NB4 (cell line): ENCODE measurements around the gene VSIG10L.

ENCODE experiments used
- DNase-seq: peaks from one replicate; pipeline ENCODE4 v3.0.0; 2010; ENCODE audit warnings: low read depth
- H3K4me3 ChIP-seq: one replicate; pipeline ENCODE4 v1.5.1; 2011; ENCODE audit warnings: mild to moderate bottlenecking, low read depth, low read length, moderate library complexity
- CTCF ChIP-seq: IDR thresholded peaks from one replicate; pipeline ENCODE4 v1.5.1; 2012; ENCODE audit warnings: low read depth, low read length
- MAX ChIP-seq: IDR thresholded peaks from 2 replicates; pipeline ENCODE4 v1.6.1; 2011; ENCODE audit warnings: low read depth, low read length
- MYC ChIP-seq: IDR thresholded peaks from 2 replicates; pipeline ENCODE4 v1.6.1; 2011; ENCODE audit warnings: low read depth, low read length
- POLR2A ChIP-seq: IDR thresholded peaks from 2 replicates; pipeline ENCODE4 v1.6.1; 2011; ENCODE audit warnings: mild to moderate bottlenecking; ENCODE audit not compliant: insufficient read length; ENCODE audit errors: extremely low read depth

The VSIG10L gene

GRCh38 chr19:51301266-51301665, 40.7 kb downstream of the VSIG10L start:
- TF ChIP-seq MYC (no peak), POLR2A (no peak), CTCF (no peak), MAX (no peak)
- H3K4me3 ChIP-seq: no peak overlapping the region
- DNase-seq: no peak

- no peak overlapping the region for H3K4me3 ChIP-seq
- TF ChIP-seq POLR2A (no peak), MAX (no peak), MYC (no peak), CTCF (no peak)
- DNase-seq: no peak
These were observed 44.5 kb downstream of the VSIG10L start for GRCh38 chr19:51297406-51297805.

GRCh38 chr19:51296336-51297093, 45.4 kb downstream of the VSIG10L start:
- TF ChIP-seq CTCF (no peak), MYC (no peak), POLR2A (no peak), MAX (no peak)
- no peak overlapping the region for H3K4me3 ChIP-seq
- DNase-seq: peak; percentile 33

- DNase-seq: no peak
- no peak overlapping the region for H3K4me3 ChIP-seq
- TF ChIP-seq MYC (no peak), MAX (no peak), POLR2A (no peak)
These were observed 46.4 kb downstream of the VSIG10L start for GRCh38 chr19:51295382-51296126.

GRCh38 chr19:51294977-51295375, 47.0 kb downstream of the VSIG10L start:
- H3K4me3 ChIP-seq: no peak overlapping the region
- no peak for DNase-seq
- TF ChIP-seq MAX: no peak
- no peak for TF ChIP-seq MYC
- no peak for TF ChIP-seq CTCF
- no peak for TF ChIP-seq POLR2A
